NCI-H1436 treated with DMSO at 0.1 percent for 48 hours (cell line): ENCODE results near the gene HCN3.
"Not testable (repeated sequence)": the region's sequence is repeated elsewhere in the genome, so short reads cannot be mapped to it uniquely, and the experiment has no call there.

ENCODE experiments used
- DNase-seq: peaks from one replicate; lab custom pipeline; 2025; lab: John Stamatoyannopoulos, UW

Gene HCN3

DNA sequence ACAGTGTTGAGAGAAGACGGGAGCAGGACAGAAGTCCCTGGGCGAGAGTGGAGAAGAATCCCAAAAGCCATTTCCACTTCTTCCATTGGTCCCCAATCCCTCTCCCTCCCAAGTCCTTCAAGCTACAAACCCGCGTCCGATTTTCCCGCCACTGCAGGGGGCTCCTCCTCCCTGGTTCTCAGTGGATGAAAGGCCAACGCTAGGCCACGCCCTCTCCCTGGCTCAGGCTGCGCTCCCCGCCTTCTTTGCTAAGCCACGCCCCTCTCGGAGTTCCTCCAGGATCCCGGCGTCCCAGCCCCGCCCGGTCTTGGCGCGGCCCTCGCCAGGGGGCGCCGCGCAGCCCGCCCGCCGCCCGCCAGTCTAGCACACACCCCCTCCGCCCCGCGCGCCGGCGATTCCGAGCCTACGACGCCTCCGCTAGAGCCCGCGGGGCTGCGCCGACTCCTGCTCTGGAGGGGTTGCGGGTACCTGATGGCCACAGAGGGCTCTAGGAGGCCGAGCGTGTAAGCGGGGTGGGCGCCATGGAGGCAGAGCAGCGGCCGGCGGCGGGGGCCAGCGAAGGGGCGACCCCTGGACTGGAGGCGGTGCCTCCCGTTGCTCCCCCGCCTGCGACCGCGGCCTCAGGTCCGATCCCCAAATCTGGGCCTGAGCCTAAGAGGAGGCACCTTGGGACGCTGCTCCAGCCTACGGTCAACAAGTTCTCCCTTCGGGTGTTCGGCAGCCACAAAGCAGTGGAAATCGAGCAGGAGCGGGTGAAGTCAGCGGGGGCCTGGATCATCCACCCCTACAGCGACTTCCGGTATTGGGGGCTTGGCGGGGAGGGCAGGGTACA is at the start of gene HCN3:
Gene HCN3 (plus strand): TSS at position 394 of the 832 bp plus-strand sequence. CDS start 128 bp downstream, at position 522.
- DNase-seq = peak; percentile 80

DNA sequence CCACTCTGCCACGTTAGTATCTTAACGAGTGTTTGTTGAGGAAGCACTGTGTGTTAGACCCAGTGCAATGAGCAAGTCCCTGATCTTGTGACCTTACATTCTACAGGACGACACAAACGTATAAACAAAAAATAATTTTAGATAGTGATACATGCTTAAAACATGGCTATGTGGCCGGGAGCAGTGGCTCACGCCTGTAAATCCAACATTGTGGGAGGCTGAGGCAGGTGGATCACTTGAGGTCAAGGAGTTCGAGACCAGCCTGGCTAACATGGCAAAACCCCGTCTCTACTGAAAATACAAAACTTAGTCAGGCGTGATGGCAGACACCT is 49.2 kb upstream of the HCN3 start:
- no peak for DNase-seq

DNA sequence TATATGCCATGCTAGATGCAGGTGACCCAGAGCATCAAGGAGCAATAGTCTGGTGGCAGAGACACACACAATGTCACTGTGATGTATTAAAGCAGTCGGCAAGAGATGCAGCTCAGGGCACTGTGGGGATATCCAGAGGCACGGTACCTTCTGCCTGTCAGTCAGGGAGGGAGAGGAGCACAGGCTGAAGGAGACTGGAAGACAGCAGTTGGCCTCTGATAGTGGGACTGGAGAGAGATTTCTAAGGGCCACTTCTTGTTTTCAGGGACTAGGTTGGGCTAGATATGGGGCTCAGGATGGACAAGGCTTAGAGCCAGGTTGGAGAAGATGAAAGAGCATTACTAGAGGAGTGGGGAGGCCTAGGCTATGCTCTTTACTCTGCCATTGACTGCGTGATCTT is 46.0 kb upstream of the HCN3 start:
- DNase-seq = not testable (repeated sequence)

DNA sequence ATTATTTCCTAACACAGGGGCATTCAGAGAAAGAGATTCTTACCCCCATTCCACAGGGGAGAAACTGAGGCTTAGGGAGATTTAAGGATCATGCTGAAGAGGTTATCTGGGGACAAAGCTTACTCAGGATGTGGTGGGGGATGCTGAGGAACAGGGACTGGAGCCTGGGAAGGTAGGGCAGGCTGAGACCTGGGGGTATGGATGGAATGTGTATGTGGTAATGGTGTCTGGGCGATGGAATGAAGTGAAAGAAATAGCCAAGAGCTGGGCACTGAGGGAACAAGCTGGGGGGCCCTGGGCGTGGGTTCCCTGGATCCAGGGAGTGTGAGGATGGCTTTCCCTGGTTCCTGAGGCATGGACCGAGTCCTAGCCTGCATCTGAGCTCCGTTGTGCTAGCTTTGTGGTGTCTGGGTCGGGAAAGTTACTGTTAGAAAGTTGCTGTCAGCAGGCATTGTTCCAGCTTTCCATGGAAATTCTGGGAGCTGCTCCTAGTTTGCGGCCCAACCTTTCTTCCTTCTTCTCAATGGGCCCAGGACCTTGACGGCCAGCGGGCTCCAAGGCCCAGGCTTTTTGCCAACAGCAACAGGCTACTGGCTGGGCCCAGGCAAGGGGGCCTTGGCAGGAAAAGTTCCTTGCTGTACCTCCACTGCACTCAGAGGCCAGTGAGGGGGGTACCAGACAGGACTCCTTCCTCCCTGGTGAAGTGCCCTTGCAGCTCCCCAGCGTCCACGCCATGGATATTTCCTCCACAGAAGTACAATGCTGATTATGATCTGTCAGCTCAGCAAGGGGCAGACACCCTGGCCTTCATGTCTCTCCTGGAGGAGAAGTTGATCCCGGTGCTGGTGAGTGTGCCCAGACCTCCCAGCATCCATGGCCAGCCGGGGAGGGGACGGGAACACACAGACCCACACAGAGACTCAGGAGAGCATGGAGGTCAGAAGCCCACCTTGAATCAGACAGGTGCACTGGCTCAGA is 45.0 kb upstream of the HCN3 start:
- not testable (repeated sequence) for DNase-seq

DNA sequence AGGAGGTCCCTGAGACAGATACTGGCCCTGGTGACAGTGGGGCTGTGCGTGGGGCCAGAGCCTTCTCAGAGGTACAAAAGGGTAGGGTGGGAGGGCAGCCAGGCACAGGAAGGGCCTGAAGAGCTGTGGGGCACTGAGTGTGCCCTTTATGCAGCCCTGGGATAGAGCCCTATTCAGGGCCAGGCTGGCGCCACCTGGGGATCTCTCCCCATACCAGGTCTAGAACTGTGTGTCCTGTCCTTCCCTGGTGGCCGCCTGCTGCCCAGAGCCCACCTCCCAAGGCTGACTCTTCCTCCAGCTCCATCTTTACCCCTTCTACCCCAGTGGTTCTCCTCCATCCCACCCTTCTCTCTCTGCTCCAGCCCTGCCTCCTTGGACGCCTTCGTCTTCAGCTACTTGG is 43.8 kb upstream of the HCN3 start:
- DNase-seq = not testable (repeated sequence)

DNA sequence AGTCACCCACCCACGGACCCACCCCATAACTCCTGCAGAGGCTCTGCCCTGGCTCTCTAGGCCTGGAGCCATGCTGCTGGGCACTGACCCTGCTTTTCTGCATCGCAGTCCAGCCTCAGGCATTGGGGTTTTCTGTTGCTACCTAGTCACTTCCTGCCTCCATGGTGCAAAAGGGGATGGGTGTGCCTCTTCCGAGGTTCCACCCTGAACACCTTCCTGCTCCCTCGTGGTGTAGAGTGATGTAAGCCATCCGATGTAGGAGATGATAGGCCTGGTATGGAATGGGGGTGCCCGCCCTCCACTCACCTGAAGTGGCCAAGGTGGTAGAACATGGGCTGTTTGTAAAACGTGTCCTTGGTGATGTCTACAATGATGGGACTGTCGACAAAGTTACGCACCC is 41.9 kb upstream of the HCN3 start:
- DNase-seq = not testable (repeated sequence)

DNA sequence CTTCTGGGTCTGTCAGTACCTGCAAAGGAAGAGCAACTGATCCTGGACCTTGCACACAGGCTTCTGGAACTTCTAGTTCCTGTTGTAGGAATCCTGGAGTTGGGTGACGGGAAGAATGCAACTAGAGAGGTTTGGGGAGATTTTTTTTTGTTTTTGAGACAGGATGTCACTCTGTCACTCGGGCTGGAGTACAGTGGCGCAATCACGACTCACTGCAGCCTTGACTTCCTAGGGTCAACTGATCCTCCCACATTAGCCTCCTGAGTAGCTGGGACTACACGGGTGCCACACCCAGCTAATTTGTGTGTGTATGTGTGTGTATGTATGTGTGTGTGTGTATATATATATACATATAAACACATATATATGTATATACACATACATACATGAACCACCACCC is 40.8 kb upstream of the HCN3 start:
- DNase-seq = no peak

DNA sequence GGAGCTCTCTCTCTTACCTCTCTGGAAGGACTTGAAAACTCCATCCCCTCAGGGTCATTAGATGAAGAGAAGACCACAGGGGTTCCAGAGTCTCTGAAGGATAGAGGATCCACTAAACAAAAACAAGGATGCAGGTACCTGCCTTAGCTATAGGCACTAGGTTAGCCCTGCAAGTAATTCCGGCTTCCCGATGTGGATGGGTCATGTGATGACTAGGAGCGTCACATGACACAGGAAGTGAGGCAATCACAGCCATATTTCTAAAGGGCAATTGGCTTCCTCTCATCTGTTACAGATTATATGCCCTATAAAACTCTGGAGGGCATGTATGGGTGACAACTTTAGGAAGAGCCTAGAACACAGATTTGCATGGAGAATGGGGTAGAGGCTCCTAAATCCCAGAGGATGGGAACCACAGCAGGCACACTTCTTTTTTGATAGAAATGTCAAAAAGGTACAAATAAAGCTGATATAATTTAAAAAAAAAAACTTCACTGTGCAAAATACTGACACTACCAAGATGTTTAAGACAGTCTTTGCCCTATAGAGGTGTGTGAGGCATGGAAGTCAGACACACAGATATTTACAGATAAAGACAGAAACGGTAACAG is 36.1 kb upstream of the HCN3 start:
- DNase-seq = no peak

DNA sequence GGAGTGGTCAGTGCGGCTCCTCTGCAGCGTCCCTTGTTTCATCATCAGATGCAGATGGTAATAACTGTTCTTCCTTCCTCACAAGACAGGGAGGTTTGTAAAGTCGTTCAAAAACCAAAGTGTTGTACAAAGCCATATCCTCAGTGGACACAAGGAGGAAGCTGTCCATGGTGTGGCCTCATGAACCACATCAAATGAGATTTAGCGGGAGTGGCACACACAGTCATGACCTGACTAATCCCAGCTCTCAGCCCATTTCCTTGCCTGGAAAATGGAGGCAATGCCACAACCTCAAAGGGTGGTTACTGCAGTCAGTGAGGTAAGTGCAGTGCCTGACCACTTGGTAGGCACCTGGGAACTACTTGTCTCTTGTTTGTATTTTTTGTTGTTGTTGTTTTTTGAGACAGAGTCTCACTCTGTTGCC is 35.4 kb upstream of the HCN3 start:
- DNase-seq = no peak

DNA sequence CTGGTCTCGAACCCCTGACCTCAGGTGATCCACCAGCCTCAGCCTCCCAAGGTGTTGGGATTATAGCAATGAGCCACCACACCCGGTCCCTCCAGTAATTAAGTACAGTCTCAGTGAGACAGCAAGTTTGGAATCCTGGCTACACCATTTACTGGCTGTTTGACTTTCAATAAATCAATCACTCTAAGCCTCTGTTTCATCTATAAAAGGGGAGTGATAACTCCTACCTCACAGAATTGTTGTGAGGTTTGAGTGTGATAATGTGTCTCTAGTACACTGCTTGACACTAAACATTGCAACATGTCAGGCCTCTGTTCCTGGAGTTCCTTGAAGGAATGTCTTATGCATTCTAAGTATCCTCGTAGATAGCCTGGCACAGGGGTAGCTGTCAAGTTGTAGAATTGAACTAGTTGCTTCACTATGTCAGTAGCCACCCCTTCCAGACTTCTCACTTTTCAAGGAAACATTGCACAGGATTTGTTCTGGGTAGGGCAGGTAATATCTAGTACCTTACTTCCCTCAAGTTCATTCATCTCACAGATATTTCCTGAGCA is 34.4 kb upstream of the HCN3 start:
- DNase-seq = no peak

DNA sequence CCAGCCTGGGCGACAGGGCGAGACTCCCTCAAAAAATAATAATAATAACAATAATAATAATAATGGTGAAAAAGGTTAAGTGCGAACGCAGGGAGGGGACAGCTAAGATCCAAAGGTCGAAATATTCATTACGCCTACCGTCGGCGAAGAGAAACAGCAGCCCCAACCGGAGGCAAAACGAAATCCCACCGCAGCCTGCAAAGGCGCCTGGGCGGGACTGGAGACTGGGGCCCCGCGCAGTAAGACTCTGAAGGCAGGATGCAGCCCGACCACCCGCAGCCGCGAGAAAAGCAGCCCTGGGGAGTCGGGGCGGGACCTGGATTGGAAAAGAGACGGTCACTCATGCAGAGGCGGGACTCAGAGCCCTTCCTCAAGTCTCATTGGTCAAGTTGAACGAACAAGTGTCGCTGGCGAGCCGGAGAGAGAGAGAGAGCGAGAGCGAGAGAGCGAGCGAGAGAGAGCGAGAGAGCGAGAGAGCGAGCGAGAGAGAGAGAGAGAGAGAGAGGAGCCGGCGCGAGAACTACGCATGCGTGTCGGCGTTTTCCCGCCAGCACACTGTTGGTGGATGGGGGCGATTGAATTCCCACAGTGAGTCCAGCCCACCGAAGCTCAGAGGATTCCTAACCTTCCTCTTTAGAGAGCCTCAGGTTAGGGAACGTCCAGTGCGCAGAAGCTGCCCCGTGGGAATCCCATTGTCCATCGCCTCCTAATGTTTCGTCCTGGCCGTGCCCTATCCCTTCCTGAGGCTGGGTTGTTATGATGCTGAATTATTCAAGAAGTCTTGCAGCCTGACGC is 32.7 kb upstream of the HCN3 start:
- peak; percentile 98 for DNase-seq

DNA sequence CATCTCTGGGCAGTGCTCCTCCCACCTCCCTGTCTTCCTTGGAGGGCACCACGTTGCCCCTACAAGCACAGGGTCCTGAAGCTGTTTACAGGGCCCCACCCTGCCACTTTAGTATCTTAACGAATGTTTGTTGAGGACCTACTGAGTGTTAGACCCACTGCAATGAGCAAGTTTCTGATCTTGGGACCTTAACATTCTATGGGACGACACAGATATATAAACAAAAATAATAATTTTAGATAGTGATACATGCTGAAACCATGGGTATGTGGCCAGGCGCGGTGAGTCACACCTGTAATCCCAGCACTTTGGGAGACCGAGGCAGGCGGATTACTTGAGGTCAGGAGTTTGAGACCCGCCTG is 32.1 kb upstream of the HCN3 start:
- no peak for DNase-seq

DNA sequence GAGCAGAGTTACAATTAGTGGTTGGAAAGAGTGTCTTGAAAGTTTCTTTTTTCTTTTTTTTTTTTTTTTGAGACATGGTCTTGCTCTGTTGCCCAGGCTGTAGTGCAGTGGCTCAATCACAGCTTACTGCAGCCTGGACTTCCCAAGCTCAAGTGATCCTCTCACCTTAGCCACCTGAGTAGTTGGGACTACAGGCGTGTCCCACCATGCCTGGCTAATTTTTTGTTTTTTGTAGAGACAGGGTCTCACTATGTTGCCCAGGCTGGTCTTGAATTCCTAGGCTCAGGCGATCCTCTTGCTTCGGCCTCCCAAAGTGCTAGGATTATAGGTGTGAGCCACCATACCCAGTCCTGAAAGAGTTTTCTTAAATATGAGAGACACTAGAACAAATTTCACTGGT is 30.5 kb upstream of the HCN3 start:
- not testable (repeated sequence) for DNase-seq

DNA sequence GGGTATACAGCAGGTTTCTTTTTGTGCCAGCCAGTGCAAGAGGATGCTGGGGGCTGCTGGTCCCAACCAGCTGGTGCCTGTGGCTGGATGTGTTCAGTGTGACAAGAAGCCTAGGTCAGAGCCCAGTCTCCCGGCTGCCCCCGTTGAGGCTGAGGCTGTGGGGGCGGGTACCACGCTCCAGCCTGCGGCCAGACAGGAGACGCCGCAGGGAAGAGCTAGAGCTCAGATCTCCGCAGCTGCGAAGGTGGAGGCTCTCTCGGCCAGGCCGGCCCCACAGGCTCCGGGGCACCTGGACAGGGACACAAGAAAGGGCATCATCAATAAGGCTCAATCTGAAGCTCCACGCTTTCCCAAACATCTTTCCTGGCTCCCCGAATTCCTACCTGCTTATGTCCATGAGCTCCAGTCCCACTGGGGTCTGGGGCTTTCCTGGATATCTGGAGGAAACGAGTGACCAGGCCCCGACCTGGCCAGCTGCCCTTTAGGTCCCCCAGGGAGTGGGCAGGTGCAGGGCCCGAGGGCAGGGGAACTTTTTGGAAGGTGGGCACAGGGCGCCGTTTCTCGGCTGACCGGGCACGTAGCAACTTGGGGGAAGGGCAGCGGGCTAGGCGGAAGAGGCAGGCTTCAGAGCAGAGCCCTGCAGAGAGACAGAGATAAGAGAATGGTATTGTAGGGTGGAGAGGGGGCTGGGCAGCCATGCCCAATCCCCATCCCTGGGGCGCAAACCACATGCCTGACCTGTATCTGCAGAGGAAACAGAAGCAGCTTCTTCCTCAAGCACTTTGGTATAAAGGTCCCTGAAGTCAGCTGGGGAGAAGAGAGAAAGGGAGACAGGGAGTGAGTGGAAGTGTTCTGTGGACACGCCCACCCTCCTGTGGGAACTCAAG is 29.4 kb upstream of the HCN3 start:
- DNase-seq = no peak

DNA sequence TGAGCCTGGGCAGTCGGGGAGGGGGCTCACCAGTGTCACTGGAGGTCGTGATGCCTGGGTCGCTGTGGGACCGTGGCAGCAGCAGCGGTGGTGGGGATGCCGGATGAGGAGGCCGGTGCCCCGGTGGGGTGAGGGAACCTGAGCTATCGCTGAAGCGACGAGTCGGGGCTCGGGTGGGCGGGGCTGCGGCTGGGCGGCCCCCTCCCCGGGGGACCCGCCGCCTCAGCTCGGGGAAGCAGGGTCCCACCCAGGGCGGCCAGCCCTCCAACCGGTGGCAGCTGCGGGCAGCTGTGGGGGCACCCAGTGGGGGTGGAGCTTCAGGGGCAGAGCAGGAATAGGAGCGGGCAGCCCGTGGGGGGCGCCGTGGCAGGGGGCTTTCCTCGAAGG is 27.0 kb upstream of the HCN3 start:
- no peak for DNase-seq

DNA sequence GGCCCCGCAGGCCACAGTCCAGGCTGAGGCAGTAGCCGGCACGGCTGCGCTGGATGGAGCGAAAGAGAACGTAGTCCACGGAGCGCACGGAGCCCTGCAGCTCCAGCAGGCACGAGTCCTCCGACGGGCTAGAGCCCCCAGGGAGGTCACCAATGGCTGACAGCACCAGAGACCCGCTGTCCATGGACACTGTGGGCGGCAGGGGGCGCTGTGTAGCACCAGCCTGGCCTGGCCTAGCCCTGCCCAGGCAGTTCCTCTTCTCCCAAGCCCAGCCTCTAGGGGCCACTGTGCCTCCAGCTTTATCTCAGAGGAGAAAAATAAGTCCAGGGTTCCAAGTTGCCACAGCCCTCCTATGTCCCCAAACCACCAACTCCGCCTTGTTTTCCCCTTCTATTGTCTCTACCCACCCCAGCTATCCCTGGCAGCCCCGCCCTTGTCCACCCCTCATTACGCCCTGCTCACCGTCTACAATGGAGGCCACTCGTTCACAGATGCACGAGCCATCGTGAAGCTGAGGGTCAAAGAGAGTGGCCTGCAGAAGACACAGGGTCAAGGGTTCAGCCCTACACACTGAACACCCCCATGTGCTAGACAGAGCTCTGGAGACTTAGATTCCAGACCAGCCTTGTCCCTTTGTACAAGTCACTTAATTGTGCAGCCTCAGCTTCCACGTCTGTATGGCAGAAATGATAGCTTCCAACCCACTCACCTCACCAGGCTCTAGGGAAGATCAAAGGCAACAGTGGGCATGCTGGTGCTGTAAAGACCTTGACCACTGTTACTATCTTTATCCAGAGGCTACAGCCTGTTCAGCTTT is 26.4 kb upstream of the HCN3 start:
- DNase-seq = peak; percentile 45

DNA sequence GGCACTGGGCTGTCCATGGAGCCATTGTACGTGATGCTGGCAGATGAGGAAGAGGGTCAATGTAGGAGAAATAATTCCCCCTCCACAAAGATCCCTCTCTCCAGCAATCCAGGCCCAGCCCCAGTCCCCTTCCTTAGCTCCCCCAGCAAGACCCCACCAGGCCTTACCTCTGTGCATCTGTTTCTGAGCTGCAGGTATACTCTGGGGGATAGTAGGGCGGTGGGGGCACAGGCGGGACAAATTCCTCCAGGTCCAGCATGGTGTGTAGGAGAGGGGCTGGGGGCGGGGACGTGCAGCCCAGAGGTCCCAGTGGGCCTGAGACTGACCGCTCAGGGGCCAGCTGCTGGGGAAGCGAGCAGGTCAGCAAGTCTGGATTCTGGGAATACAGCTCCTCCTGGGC is 25.7 kb upstream of the HCN3 start:
- DNase-seq = no peak

DNA sequence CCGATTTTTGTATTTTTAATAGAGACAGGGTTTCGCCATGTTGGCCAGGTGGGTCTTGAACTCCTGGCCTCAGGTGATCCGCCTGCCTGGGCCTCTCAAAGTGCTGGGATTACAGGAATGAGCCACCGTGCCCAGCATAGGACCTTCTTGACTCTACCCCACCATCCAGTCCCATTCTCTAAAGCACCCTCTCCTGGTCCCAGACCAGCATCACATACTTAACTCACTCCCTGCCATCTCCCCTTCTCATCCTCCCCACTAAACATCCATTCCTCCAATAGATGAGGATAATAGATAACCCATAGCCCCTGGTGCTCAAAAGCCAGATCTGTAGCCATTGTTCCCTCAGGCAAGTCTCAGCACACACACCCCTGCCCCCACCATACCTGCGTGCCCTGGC is 24.1 kb upstream of the HCN3 start:
- no peak for DNase-seq

DNA sequence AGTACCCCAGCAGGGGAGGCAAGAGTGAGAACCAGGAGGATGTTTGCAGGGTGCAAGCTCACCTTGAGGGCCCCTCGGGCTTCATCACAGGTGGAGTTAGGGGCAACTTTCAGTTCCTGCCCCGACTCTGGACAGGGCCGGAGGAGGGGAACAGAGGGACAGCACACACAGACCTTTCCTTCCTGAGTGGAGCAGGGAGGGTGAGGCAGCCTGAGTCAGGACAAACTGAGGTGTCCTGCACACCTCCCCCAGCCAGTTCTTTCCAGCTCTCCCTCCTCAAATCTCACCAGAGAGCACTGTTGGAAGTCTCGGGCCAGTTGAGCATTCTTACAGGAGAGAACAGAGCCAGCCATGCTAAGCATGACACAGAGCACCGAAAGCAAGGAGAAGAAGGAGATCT is 23.5 kb upstream of the HCN3 start:
- DNase-seq = no peak
